H9 (cell line): ENCODE results near the gene MMP15. TPM values are rescaled to one million over a fixed set of nuclear protein-coding genes. Genes with fewer than 3 reads are reported as not detected.
A peak's percentile ranks its signal among the peaks of the same experiment; 100 is the strongest.

Experiments used
- DNase-seq: peaks from one replicate; pipeline ENCODE4 v3.0.0-alpha.2; 2017
- H2AFZ ChIP-seq: one replicate; pipeline ENCODE4 v1.6.1; 2013; ENCODE audit warnings: mild to moderate bottlenecking, low read length, control low read depth, moderate library complexity
- H2AK5ac ChIP-seq: 2 replicates; pipeline ENCODE4 v1.6.1; 2013; ENCODE audit warnings: low read length, control low read depth, mixed read lengths; ENCODE audit not compliant: insufficient read length
- H2BK120ac ChIP-seq: one replicate; pipeline ENCODE4 v1.6.1; 2013; ENCODE audit warnings: low read depth, mild to moderate bottlenecking, low read length, control low read depth, inconsistent platforms; ENCODE audit not compliant: poor library complexity, severe bottlenecking
- H2BK12ac ChIP-seq: 2 replicates; pipeline ENCODE4 v1.6.1; 2013; ENCODE audit warnings: low read length, control low read depth, mixed read lengths, low read depth; ENCODE audit not compliant: insufficient read length
- H2BK15ac ChIP-seq: 2 replicates; pipeline ENCODE4 v1.6.1; 2013; ENCODE audit warnings: low read depth, low read length, control low read depth
- H2BK20ac ChIP-seq: one replicate; pipeline ENCODE4 v1.6.1; 2013; ENCODE audit warnings: low read depth, mild to moderate bottlenecking, low read length, control low read depth, inconsistent platforms; ENCODE audit not compliant: poor library complexity, severe bottlenecking
- H2BK5ac ChIP-seq: 2 replicates; pipeline ENCODE4 v1.6.1; 2013; ENCODE audit warnings: low read length, control low read depth, mixed read lengths; ENCODE audit not compliant: insufficient read length
- H3K14ac ChIP-seq: 2 replicates; pipeline ENCODE4 v1.6.1; 2013; ENCODE audit warnings: low read length, control low read depth; ENCODE audit not compliant: insufficient read depth
- H3K18ac ChIP-seq: 2 replicates; pipeline ENCODE4 v1.6.1; 2013; ENCODE audit warnings: low read depth, mild to moderate bottlenecking, mixed read lengths, low read length, control low read depth; ENCODE audit not compliant: insufficient read length
- H3K23ac ChIP-seq: 2 replicates; pipeline ENCODE4 v1.6.1; 2013; ENCODE audit warnings: low read length, control low read depth, mixed read lengths, low read depth; ENCODE audit not compliant: insufficient read length
- H3K23me2 ChIP-seq: 2 replicates; pipeline ENCODE4 v1.6.1; 2013; ENCODE audit warnings: low read depth, mild to moderate bottlenecking, mixed read lengths, low read length, control low read depth; ENCODE audit not compliant: insufficient read length, poor library complexity, severe bottlenecking
- H3K27ac ChIP-seq: 2 replicates; pipeline ENCODE4 v1.5.1; 2013; ENCODE audit warnings: low read length, control low read depth, mixed read lengths, low read depth; ENCODE audit not compliant: insufficient read length
- H3K27me3 ChIP-seq: 2 replicates; pipeline ENCODE4 v1.6.1; 2013; ENCODE audit warnings: low read length, control low read depth, inconsistent platforms; ENCODE audit not compliant: insufficient read depth
- H3K4ac ChIP-seq: 2 replicates; pipeline ENCODE4 v1.6.1; 2013; ENCODE audit warnings: low read depth, mild to moderate bottlenecking, control low read depth, inconsistent platforms, low read length, moderate library complexity
- H3K4me1 ChIP-seq: 2 replicates; pipeline ENCODE4 v1.6.1; 2013; ENCODE audit warnings: low read length, control low read depth, inconsistent platforms; ENCODE audit not compliant: insufficient read depth
- H3K4me2 ChIP-seq: 2 replicates; pipeline ENCODE4 v1.6.1; 2013; ENCODE audit warnings: low read length, control low read depth, mixed read lengths; ENCODE audit not compliant: insufficient read length, insufficient read depth
- H3K56ac ChIP-seq: 2 replicates; pipeline ENCODE4 v1.6.1; 2013; ENCODE audit warnings: low read depth, mild to moderate bottlenecking, mixed read lengths, low read length, control low read depth; ENCODE audit not compliant: insufficient read length
- H3K79me1 ChIP-seq: 2 replicates; pipeline ENCODE4 v1.6.1; 2013; ENCODE audit warnings: low read depth, mild to moderate bottlenecking, moderate library complexity, low read length, control low read depth, inconsistent platforms; ENCODE audit not compliant: insufficient read depth, poor library complexity, severe bottlenecking
- H3K79me2 ChIP-seq: 2 replicates; pipeline ENCODE4 v1.6.1; 2013; ENCODE audit warnings: low read length, control low read depth, inconsistent platforms; ENCODE audit not compliant: insufficient read depth
- H3K9ac ChIP-seq: 2 replicates; pipeline ENCODE4 v1.6.1; 2013; ENCODE audit warnings: low read length, control low read depth, mixed read lengths; ENCODE audit not compliant: insufficient read length; ENCODE audit errors: extremely low read depth
- H3K9me3 ChIP-seq: one replicate; pipeline ENCODE4 v1.6.1; 2013; ENCODE audit warnings: low read depth, low read length, inconsistent platforms; ENCODE audit not compliant: control insufficient read depth
- H3T11ph ChIP-seq: one replicate; pipeline ENCODE4 v1.6.1; 2013; ENCODE audit warnings: mild to moderate bottlenecking, low read length, control low read depth, inconsistent platforms
- H4K20me1 ChIP-seq: one replicate; pipeline ENCODE4 v1.6.1; 2013; ENCODE audit not compliant: control insufficient read depth, insufficient read length, insufficient read depth
- H4K5ac ChIP-seq: 2 replicates; pipeline ENCODE4 v1.6.1; 2013; ENCODE audit warnings: low read depth, mild to moderate bottlenecking, mixed read lengths, low read length, control low read depth; ENCODE audit not compliant: insufficient read length
- H4K8ac ChIP-seq: replicated peaks from 2 replicates; pipeline ENCODE4 v1.6.1; 2013; ENCODE audit warnings: low read length, control low read depth, mixed read lengths, low read depth; ENCODE audit not compliant: insufficient read length
- H4K91ac ChIP-seq: 2 replicates; pipeline ENCODE4 v1.6.1; 2013; ENCODE audit warnings: low read depth, mild to moderate bottlenecking, moderate library complexity, mixed read lengths, low read length, control low read depth; ENCODE audit not compliant: insufficient read length
- H3K27ac Mint-ChIP-seq, 3 experiments: 2 replicates in 2 of 3; 3 replicates in 1 of 3; pipeline ENCODE4 v1.8.0; 2020 to 2021; ENCODE audit warnings: mixed read lengths in 3 of 3, mild to moderate bottlenecking in 1 of 3, moderate library complexity in 1 of 3
- H3K27me3 Mint-ChIP-seq: 2 replicates; pipeline ENCODE4 v1.8.0; 2021; ENCODE audit warnings: low read depth, mild to moderate bottlenecking, moderate library complexity, mixed read lengths
- H3K36me3 Mint-ChIP-seq, 3 experiments: 2 replicates in 2 of 3; 3 replicates in 1 of 3; pipeline ENCODE4 v1.8.0; 2020 to 2021; ENCODE audit warnings: low read depth in 3 of 3, mixed read lengths in 3 of 3; ENCODE audit not compliant: insufficient read depth in 1 of 3
- H3K4me1 Mint-ChIP-seq, 2 experiments: 2 replicates each; pipeline ENCODE4 v1.8.0; 2020; ENCODE audit warnings: mixed read lengths in 2 of 2
- H3K4me3 Mint-ChIP-seq, 2 experiments: 2 replicates in 1 of 2; 3 replicates in 1 of 2; pipeline ENCODE4 v1.8.0; 2020 to 2021; ENCODE audit warnings: mild to moderate bottlenecking in 2 of 2, mixed read lengths in 2 of 2, moderate library complexity in 1 of 2
- H3K9me3 Mint-ChIP-seq, 2 experiments: 2 replicates in 1 of 2; 3 replicates in 1 of 2; pipeline ENCODE4 v1.8.0; 2020; ENCODE audit warnings: mild to moderate bottlenecking in 2 of 2, mixed read lengths in 2 of 2, moderate library complexity in 1 of 2
- CTCF ChIP-seq: fragments of 200-600 bp; sonication (generic); conservative IDR thresholded peaks from 3 replicates; pipeline ENCODE4 v1.8.0; 2021; ENCODE audit warnings: antibody characterized with exemption, mild to moderate bottlenecking
- WGBS: extraction: QIAGEN DNeasy Blood & Tissue Kit; methylation state at CpG from one replicate; pipeline ENCODE4 v1.1.7; 2013; ENCODE audit warnings: missing lambda C conversion rate, low lambda C conversion rate, mixed read lengths; ENCODE audit not compliant: insufficient read length; ENCODE audit errors: extremely low coverage; 5-methylcytosine and 5-hydroxymethylcytosine counted together
- total RNA-seq: library from RNA; stranded (reverse); gene quantifications from 2 replicates; pipeline ENCODE4 v1.2.1, GENCODE V29; 2021

The MMP15 gene
- total RNA-seq, 1 experiment from 2014 or later, result 32.9 TPM

DNA sequence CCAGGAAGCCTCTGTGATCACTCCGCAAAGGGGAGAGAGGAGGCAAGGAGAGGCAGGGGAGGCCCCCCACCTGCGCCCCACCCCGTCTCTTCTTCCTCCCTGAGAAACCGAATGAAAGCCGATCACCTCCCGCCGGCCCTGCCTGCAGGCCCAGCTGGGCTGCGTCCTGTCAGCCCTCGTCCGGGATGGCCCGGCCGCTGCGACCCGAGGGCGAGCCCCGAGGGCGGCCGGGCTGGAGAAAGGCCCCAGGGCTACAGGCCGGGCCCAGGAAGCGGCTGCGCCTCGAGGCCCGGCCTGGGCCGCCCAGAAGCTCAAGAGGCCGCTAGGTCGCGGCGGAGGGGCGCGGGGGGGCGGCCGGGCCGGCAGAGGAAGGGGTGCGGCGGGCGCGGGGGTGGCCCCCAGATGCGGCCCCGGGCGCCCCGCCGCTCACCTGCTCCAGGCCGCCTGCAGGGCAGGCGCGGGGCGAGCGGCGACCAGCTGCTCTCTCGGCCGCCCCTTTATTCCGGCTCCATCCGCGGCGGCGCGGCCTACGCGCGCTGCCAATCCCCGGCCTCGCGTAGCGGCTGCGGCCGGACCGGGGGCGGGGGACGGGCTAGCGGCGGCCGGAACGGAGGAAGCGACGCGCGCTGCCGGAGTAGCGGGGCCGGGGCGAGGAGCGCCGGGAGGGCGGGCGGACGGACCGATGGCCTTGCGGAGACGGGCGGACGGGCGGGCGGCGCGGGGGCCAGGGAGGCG lies 25.4 kb upstream of the MMP15 start, which contains the start of gene ZNF319:
TSS of gene ZNF319 (minus strand) at position 702 of the 735 bp plus-strand sequence. CDS start 2,407 bp downstream, outside the sequence.
- Histone ChIP-seq H3K4me2 (peak within 1 kb of the TSS; percentile 68), H4K5ac (no peak within 1 kb of the TSS), H3K14ac (peak within 1 kb of the TSS; percentile 48), H3K9me3 (no peaks in the 10 kb centered on the region), H2AK5ac (no peak within 1 kb of the TSS), H2BK20ac (no peak within 1 kb of the TSS), H3K56ac (no peak within 1 kb of the TSS), H3K79me2 (no peaks in the 10 kb centered on the region; the same call in 1 of the 2 replicates), H2BK5ac (no peak within 1 kb of the TSS), H4K20me1 (no peaks in the 10 kb centered on the region), H3K4me1 (peaks cover 2% of the 10 kb centered on the region; the same call in 1 of the 2 replicates), H4K91ac (no peak within 1 kb of the TSS), H2BK12ac (no peak within 1 kb of the TSS), H3K79me1 (no peaks in the 10 kb centered on the region), H3K27me3 (no peaks in the 10 kb centered on the region), H3K27ac (no peak within 1 kb of the TSS), H3T11ph (no peak within 1 kb of the TSS), H3K18ac (peak within 1 kb of the TSS; percentile 18), H3K4ac (no peak within 1 kb of the TSS), H2BK15ac (no peak within 1 kb of the TSS), H2AFZ (no peak within 1 kb of the TSS), H3K9ac (peak within 1 kb of the TSS; percentile 26), H2BK120ac (no peak within 1 kb of the TSS), H3K23ac (no peak within 1 kb of the TSS), H4K8ac (no peak within 1 kb of the TSS), H3K23me2 (peaks cover 8% of the 10 kb centered on the region)
- no peak for TF ChIP-seq CTCF
- H3K27ac Mint-ChIP-seq, result peak within 1 kb of the TSS; percentile 66 to 94 (median 89); a peak in 4 of 7 replicates
- H3K36me3 Mint-ChIP-seq, result peaks cover 7 to 41% (median 33%) of the 10 kb centered on the region in 3 experiments; a peak in 6 of 7 replicates
- H3K27me3 Mint-ChIP-seq, result no peaks in the 10 kb centered on the region
- H3K4me1 Mint-ChIP-seq, result peaks cover 16 to 17% of the 10 kb centered on the region in 2 experiments
- DNase-seq, result no peak
- WGBS, result no CpG with 5 or more reads among the region's 95 CpGs
- H3K4me3 Mint-ChIP-seq, result peak within 1 kb of the TSS; percentile 92 to 93
- H3K9me3 Mint-ChIP-seq, result no peaks in the 10 kb centered on the region; a peak in 1 of 5 replicates
